Bronchial epithelial cell (primary cell): Measurements from ENCODE around the gene ADAM12. TPM values are rescaled to one million over a fixed set of nuclear protein-coding genes. Genes with fewer than 3 reads are reported as not detected.

Experiments used
- DNase-seq: peaks from one replicate; pipeline ENCODE4 v3.0.0-alpha.2; 2010; ENCODE audit warnings: low read depth
- FAIRE-seq: peaks from 2 replicates; lab custom pipeline; 2011; peaks lifted over from hg19 to GRCh38; lab: Jason Lieb, UNC
- H3K27me3 ChIP-seq: 2 replicates; pipeline ENCODE4 v1.5.1; 2011; ENCODE audit warnings: low read length; ENCODE audit not compliant: control insufficient read depth, insufficient read depth
- H3K36me3 ChIP-seq: 2 replicates; pipeline ENCODE4 v1.5.1; 2011; ENCODE audit warnings: low read length; ENCODE audit not compliant: control insufficient read depth, insufficient read depth
- H3K4me3 ChIP-seq: 2 replicates; pipeline ENCODE4 v1.5.1; 2011; ENCODE audit warnings: mild to moderate bottlenecking, low read depth, low read length, control low read depth
- CTCF ChIP-seq: IDR thresholded peaks from 2 replicates; pipeline ENCODE4 v1.5.1; 2011; ENCODE audit warnings: mild to moderate bottlenecking, moderate library complexity, low read length, control low read depth, inconsistent platforms; ENCODE audit not compliant: insufficient read depth, severe bottlenecking
- total RNA-seq: library from RNA; depleted of rRNA; stranded (reverse); fragments of >200 nt; gene quantifications from 2 replicates; pipeline ENCODE4 v1.2.1, GENCODE V29; 2014

Gene ADAM12
- total RNA-seq, 1 donor from 2014 or later, result 1.8 TPM

- no peak for TF ChIP-seq CTCF
- Histone ChIP-seq H3K4me3 (no peak overlapping the region), H3K27me3 (no peaks in the 10 kb centered on the region), H3K36me3 (no peaks in the 10 kb centered on the region)
- DNase-seq, result no peak
- no peak for FAIRE-seq
Measured at GRCh38 chr10:126400641-126401040, 12.4 kb upstream of the ADAM12 start.

- DNase-seq, result no peak
- no peak for TF ChIP-seq CTCF
- Histone ChIP-seq H3K4me3 (no peak overlapping the region), H3K36me3 (no peaks in the 10 kb centered on the region), H3K27me3 (no peaks in the 10 kb centered on the region)
- FAIRE-seq, result no peak
Measured at GRCh38 chr10:126398924-126399323, 10.6 kb upstream of the ADAM12 start.

GRCh38 chr10:126398383-126398743, 10.1 kb upstream of the ADAM12 start:
- Histone ChIP-seq H3K27me3 (no peaks in the 10 kb centered on the region), H3K36me3 (no peaks in the 10 kb centered on the region), H3K4me3 (no peak overlapping the region)
- TF ChIP-seq CTCF, result no peak
- no peak for FAIRE-seq
- DNase-seq, result no peak

GRCh38 chr10:126397640-126398382, 9.5 kb upstream of the ADAM12 start:
- Histone ChIP-seq H3K27me3 (no peaks in the 10 kb centered on the region), H3K4me3 (no peak overlapping the region), H3K36me3 (no peaks in the 10 kb centered on the region)
- FAIRE-seq, result no peak
- no peak for TF ChIP-seq CTCF
- DNase-seq, result peak; percentile 98

GRCh38 chr10:126397156-126397555, 8.9 kb upstream of the ADAM12 start:
- no peak for TF ChIP-seq CTCF
- H3K27me3 ChIP-seq, result no peaks in the 10 kb centered on the region
- no peaks in the 10 kb centered on the region for H3K36me3 ChIP-seq
- FAIRE-seq (no peak), DNase-seq (no peak)
- no peak overlapping the region for H3K4me3 ChIP-seq

- FAIRE-seq, result no peak
- no peak for DNase-seq
- no peak overlapping the region for H3K4me3 ChIP-seq
- no peak for TF ChIP-seq CTCF
- H3K36me3 ChIP-seq, result no peaks in the 10 kb centered on the region
- no peaks in the 10 kb centered on the region for H3K27me3 ChIP-seq
Measured at GRCh38 chr10:126394948-126395347, 6.7 kb upstream of the ADAM12 start.
